Measurements from ENCODE around the gene OR7G1. TPM values are rescaled to one million over a fixed set of nuclear protein-coding genes. Genes with fewer than 3 reads are reported as not detected.
"Not testable (repeated sequence)": the region's sequence is repeated elsewhere in the genome, so short reads cannot be mapped to it uniquely, and the experiment has no call there.

The OR7G1 gene

DNA sequence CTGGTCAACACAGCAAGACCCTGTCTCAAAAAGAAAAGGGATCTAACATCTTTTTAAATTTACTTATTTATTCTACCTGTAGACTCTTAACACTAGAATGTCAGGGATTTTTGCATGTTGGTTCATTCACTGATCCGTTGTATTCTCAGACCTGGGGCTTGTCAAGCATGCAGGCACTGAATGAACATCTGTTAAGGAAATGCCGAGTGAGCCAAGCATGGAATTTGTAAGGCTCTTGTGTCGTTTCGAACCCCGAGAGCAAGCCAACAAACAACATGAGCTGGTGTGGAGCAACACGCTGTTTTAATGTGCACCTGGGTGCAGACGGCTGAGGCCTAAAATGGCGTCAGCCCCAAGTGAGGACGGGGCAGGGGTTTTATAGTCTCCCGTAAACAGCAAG, 38.7 kb downstream of the OR7G1 start:
- H3K9ac ChIP-seq (ENCODE audit: low read depth, low read length) = no peak overlapping the region
- H3K9me3 ChIP-seq (replicated peaks; ENCODE audit: low read length) = no peaks in the 10 kb centered on the region
- no peaks in the 10 kb centered on the region for H3K36me3 ChIP-seq (ENCODE audit: insufficient read depth, low read length)
- no peaks in the 10 kb centered on the region for H3K4me1 ChIP-seq (ENCODE audit: control insufficient read depth, insufficient read depth, low read length)
- H3K4me2 ChIP-seq (ENCODE audit: low read length) = no peak overlapping the region
- no peak overlapping the region for H3K4me3 ChIP-seq (ENCODE audit: low read length)
- H3K27me3 ChIP-seq (ENCODE audit: control insufficient read depth, insufficient read depth, low read length) = no peaks in the 10 kb centered on the region

DNA sequence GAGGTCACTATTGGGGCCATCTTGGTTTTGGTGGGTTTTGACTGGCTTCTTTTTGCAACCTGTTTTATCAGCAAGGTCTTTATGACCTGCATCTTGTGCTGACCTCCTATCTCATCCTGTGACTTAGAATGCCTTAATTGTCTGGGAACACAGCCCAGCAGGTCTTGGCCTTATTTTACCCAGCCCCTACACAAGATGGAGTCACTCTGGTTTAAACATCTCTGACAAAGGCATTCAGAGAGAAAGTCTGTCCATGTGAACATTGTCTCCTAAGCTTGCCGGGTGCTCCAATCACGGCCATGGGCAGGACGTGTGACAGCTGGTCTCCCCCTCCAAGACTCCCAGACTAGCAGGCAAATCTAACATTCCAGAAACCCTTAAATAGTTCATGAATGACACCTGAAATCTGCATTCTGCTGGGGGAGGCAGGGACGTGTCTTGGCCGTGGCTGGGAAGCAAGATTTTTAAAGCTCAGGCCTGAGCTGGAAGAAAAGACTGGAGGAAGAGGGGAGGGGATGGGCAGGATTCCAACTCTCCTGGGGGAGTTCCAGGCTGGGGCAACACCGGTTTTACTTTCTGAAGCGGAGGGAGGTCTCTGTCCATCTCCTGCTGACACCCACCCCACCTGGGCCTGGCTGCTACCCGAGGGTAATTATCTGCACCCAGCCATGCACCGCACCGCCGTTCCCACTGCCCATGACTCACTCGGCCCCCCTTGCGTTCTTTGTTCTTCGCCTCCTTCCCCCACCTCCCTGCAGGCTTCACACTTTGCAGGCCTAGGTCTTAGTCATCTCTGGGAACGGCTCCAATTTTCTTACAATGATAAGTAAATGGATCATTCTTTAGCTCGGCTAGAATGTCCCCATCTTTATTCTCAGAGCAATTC, 40.3 kb downstream of the OR7G1 start:
- Histone ChIP-seq H3K27me3 (ENCODE audit: control insufficient read depth, insufficient read depth, low read length) (no peaks in the 10 kb centered on the region), H3K4me3 (ENCODE audit: low read length) (no peak overlapping the region), H3K9me3 (replicated peaks; ENCODE audit: low read length) (no peaks in the 10 kb centered on the region), H3K4me2 (ENCODE audit: low read length) (no peak overlapping the region), H3K36me3 (ENCODE audit: insufficient read depth, low read length) (no peaks in the 10 kb centered on the region), H3K9ac (ENCODE audit: low read depth, low read length) (no peak overlapping the region), H3K4me1 (ENCODE audit: control insufficient read depth, insufficient read depth, low read length) (no peaks in the 10 kb centered on the region)

DNA sequence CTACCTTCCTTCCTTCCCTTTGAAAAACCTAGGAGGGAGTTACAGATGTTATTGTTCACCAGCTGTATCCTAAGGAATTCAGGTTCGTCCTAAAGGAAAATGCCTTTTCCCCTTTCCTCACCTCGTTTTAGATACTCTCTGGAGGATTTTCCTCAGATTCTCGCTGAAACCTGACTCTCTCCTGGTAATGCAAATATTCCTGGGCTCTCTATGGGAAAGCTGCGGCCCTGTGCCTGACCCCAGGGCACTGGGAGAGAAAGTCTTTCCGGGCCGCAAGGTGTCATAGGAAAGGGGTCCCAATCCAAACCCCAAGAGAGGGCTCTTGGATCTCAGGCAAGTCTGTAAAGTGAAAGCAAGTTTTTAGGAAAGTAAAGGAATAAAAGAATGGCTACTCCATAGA, 41.8 kb downstream of the OR7G1 start:
- H3K9ac ChIP-seq (ENCODE audit: low read depth, low read length) = no peak overlapping the region
- no peaks in the 10 kb centered on the region for H3K9me3 ChIP-seq (replicated peaks; ENCODE audit: low read length)
- no peak overlapping the region for H3K4me2 ChIP-seq (ENCODE audit: low read length)
- H3K4me1 ChIP-seq (ENCODE audit: control insufficient read depth, insufficient read depth, low read length) = no peaks in the 10 kb centered on the region
- no peaks in the 10 kb centered on the region for H3K27me3 ChIP-seq (ENCODE audit: control insufficient read depth, insufficient read depth, low read length)
- H3K4me3 ChIP-seq (ENCODE audit: low read length) = no peak overlapping the region
- H3K36me3 ChIP-seq (ENCODE audit: insufficient read depth, low read length) = no peaks in the 10 kb centered on the region

DNA sequence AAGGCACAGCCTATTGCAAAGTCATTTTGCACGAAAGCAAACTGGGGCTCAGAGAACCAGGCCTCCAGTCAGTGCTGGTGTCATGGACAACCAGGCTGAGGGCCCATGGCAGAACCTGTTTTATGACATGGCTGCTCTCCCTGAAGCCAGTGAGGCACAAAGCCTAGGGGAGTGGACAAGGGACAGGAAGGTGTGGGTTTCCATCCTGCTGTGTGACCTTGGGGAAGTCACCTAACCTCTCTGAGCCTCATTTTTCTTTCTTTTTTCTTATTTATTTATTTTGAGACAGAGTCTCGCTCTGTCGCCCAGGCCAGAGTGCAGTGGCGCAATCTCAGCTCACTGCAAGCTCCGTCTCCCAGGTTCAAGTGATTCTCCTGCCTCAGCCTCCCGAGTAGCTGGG, 43.8 kb downstream of the OR7G1 start:
- not testable (repeated sequence) for H3K27me3 ChIP-seq (ENCODE audit: control insufficient read depth, insufficient read depth, low read length); H3K9ac ChIP-seq (ENCODE audit: low read depth, low read length); H3K4me1 ChIP-seq (ENCODE audit: control insufficient read depth, insufficient read depth, low read length); H3K36me3 ChIP-seq (ENCODE audit: insufficient read depth, low read length); H3K9me3 ChIP-seq (replicated peaks; ENCODE audit: low read length); H3K4me2 ChIP-seq (ENCODE audit: low read length); H3K4me3 ChIP-seq (ENCODE audit: low read length)

DNA sequence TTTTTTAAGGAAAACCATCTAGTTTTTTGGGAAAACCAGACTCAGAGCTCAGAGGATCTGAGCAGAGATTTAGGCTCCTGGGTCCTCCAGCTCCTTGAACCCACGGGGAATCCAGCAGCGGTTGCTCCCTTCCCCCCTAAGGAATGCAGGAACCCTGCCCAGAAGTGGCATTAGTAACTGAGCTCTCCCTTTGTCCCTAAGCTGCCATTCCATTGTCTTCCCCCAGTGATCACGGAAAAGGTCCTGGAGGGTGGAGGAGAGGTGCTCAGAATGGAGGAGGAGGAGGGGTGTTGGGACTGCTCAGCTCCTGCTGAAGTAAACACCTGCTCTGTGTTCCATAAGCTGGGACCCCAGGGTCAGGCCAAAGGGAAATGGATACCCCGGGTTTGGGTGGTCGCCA, 45.5 kb downstream of the OR7G1 start:
- Histone ChIP-seq H3K4me1 (ENCODE audit: control insufficient read depth, insufficient read depth, low read length) (no peaks in the 10 kb centered on the region), H3K9me3 (replicated peaks; ENCODE audit: low read length) (no peaks in the 10 kb centered on the region), H3K9ac (ENCODE audit: low read depth, low read length) (no peak overlapping the region), H3K36me3 (ENCODE audit: insufficient read depth, low read length) (no peaks in the 10 kb centered on the region), H3K4me2 (ENCODE audit: low read length) (no peak overlapping the region), H3K27me3 (ENCODE audit: control insufficient read depth, insufficient read depth, low read length) (no peaks in the 10 kb centered on the region), H3K4me3 (ENCODE audit: low read length) (no peak overlapping the region)

DNA sequence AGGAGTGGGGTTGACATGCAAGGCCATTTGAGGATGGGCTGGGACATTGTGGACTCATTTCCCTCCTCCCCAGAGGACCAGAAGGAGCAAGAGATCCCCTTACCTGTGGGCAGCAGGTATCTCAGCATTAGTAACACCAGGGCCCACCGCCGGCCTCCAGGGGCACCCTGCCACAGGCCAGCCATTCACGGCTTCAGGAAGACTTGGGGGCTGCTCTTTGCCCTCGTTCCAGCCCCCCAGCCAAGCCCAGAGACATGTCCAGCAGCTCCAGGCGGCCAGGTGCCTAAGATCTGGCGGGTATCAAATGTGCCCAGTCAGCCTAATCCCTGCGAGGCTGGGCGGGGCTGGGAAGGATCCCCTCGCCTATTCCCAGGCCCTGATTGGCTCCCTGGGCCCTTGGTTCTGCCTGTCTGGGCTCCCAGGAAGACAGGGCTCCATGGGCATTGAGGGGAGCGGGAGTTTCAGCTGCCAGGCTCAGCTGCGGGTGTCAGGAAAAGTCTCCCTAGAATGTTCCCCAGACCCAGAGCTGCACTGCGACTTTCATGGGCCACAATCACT, 50.0 kb downstream of the OR7G1 start:
- H3K9me3 ChIP-seq (replicated peaks; ENCODE audit: low read length) = no peaks in the 10 kb centered on the region
- no peaks in the 10 kb centered on the region for H3K27me3 ChIP-seq (ENCODE audit: control insufficient read depth, insufficient read depth, low read length)
- no peak overlapping the region for H3K4me2 ChIP-seq (ENCODE audit: low read length)
- no peaks in the 10 kb centered on the region for H3K4me1 ChIP-seq (ENCODE audit: control insufficient read depth, insufficient read depth, low read length)
- H3K4me3 ChIP-seq (ENCODE audit: low read length) = no peak overlapping the region
- H3K9ac ChIP-seq (ENCODE audit: low read depth, low read length) = no peak overlapping the region
- H3K36me3 ChIP-seq (ENCODE audit: insufficient read depth, low read length) = no peaks in the 10 kb centered on the region

Small RNAs within 50 kb of the gene (small RNA-seq; reads per million reads assigned to genes)
- not detected for gene OR1M4P

Measured in skeletal muscle satellite cell (primary cell).